OCI-LY3 (cell line): ENCODE data around the gene OR10A5.

Experiments
- EZH2phosphoT487 ChIP-seq: fragments of 200-600 bp; shearing (Covaris generic); IDR thresholded peaks from 2 replicates; pipeline ENCODE4 v1.6.1; 2018; ENCODE audit warnings: antibody characterized with exemption, mixed run types, low read depth
- TF ChIP-seq, protein P1 (sequence below): fragments of 200-600, 300-600 bp; sonication (generic); IDR thresholded peaks from 2 replicates; pipeline ENCODE4 v1.5.1; 2014; ENCODE audit warnings: antibody characterized with exemption, low read length, low read depth

DNA sequence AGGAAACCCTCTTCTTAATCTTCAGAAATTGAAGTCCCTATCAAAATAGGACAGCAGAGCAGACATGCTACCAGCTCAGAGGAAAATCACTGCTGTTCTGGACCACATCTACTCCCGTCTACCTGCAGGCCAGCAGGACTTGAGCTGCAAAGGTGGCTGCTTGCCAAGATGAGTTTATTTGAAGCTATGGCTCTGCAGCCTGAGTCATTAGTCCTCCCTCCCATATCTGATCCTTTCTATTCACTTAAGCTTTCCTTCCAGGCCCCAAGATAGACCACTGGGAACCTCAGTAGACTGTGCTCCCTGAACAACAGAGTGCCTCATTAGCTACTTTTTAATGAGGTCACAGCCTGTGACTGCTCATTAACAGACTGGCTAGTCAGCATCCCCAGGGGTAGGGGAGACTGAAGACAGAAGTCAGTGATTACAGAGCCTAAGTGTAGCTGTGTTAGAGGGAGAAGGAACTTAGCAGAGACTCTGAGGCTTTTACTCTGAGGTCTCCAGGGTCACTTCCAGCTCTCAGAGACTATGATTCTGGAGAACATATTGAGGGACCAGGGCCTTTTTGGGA is 10.6 kb downstream of the OR10A5 start:
- TF ChIP-seq, protein P1, sequence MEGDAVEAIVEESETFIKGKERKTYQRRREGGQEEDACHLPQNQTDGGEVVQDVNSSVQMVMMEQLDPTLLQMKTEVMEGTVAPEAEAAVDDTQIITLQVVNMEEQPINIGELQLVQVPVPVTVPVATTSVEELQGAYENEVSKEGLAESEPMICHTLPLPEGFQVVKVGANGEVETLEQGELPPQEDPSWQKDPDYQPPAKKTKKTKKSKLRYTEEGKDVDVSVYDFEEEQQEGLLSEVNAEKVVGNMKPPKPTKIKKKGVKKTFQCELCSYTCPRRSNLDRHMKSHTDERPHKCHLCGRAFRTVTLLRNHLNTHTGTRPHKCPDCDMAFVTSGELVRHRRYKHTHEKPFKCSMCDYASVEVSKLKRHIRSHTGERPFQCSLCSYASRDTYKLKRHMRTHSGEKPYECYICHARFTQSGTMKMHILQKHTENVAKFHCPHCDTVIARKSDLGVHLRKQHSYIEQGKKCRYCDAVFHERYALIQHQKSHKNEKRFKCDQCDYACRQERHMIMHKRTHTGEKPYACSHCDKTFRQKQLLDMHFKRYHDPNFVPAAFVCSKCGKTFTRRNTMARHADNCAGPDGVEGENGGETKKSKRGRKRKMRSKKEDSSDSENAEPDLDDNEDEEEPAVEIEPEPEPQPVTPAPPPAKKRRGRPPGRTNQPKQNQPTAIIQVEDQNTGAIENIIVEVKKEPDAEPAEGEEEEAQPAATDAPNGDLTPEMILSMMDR, result no peak
- no peak for TF ChIP-seq EZH2phosphoT487
